GM12872 (cell line): Measurements from ENCODE around the gene TREH.

ENCODE experiments used
- TF ChIP-seq, protein P1 (sequence below): IDR thresholded peaks from 3 replicates; pipeline ENCODE4 v1.5.1; 2011; ENCODE audit warnings: low read depth, mild to moderate bottlenecking, low read length, moderate library complexity; ENCODE audit not compliant: insufficient read depth

The TREH gene

DNA sequence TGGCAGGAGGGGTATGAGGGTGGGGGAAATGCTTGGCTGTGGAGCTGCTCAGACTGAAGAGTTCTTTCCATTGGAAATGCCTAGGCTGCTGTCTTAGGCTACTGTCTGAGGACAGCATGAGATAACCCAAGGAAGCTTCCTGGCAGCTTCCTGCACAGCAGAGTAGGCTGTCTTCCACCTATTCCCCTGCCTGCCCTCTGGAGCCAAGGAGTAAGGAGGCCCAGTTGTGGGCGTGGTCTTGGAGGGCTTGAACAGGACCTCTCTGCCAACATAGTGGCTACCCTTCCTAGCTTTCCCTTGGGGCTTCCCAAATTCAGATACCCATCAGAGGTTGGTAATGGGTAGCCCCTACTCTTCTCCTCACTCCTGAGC, 46.1 kb downstream of the TREH start:
- TF ChIP-seq, protein P1, sequence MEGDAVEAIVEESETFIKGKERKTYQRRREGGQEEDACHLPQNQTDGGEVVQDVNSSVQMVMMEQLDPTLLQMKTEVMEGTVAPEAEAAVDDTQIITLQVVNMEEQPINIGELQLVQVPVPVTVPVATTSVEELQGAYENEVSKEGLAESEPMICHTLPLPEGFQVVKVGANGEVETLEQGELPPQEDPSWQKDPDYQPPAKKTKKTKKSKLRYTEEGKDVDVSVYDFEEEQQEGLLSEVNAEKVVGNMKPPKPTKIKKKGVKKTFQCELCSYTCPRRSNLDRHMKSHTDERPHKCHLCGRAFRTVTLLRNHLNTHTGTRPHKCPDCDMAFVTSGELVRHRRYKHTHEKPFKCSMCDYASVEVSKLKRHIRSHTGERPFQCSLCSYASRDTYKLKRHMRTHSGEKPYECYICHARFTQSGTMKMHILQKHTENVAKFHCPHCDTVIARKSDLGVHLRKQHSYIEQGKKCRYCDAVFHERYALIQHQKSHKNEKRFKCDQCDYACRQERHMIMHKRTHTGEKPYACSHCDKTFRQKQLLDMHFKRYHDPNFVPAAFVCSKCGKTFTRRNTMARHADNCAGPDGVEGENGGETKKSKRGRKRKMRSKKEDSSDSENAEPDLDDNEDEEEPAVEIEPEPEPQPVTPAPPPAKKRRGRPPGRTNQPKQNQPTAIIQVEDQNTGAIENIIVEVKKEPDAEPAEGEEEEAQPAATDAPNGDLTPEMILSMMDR, result no peak

DNA sequence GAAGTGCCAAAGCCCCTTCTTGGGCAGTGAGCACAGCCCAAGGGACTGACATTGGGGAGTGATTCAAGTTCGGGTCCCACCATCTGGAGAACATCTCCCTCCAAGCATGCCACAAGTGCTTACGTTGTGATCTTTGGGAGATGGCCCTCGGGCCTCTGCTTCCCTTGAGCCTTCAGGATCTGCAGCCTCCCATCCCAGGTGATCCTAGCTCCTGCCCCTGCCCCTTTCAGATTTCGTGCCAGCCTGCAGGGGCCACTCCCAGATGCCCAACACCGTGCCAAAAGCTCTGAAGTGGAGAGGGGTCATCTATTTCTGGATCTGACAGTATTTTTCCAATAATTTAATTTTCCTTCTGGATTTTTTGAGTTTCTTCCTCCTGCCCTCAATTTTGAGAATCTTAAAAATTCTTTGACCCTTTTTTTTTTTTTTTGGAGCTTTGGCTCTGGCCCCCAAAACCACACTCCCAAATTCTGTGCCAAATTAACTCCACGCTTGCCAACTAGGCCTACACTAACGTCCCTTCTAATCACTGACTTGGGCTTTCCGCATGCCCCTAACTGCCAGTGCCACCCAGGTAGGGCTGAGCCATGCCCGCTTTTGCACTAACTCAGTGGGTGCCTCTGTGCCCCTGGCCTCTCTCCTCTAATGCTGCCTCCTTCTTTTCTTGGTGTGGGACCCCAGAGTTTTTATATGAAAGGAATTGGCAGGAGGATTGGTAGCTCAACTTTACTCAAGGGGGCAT, 46.7 kb downstream of the TREH start:
- TF ChIP-seq, protein P1, result no peak

DNA sequence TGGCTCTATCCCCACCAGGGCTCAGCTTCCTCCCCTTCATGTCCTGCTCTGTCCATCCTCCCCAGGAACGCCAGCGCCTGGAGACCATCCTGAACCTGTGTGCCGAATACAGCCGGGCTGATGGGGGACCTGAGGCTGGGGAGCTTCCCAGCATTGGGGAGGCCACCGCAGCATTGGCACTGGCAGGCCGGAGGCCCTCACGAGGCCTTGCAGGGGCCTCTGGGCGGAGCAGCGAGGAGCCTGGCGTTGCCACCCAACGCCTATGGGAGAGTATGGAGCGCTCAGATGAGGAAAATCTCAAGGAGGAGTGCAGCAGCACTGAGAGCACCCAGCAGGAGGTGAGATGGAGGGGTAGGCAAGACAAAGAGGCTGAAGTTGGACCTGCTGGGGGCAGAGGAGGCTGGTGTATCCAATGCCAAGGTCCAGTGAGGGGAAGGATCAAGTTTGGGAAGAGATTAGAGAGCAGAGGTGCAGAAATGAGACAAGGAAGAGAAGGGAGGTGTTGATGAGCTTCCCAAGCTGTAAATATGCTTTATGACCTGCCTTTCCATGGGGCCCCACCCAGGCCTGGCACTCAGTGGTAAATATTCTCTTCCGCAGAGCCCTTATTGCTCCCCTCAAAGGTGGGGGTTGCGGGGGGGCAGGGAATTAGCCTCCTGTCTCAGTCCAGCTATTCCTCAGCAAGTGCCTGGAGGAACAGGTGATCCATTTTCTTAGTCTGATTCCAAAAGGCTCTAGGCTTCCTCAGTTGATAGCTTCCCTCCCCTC, 48.1 kb downstream of the TREH start:
- TF ChIP-seq, protein P1, result no peak

DNA sequence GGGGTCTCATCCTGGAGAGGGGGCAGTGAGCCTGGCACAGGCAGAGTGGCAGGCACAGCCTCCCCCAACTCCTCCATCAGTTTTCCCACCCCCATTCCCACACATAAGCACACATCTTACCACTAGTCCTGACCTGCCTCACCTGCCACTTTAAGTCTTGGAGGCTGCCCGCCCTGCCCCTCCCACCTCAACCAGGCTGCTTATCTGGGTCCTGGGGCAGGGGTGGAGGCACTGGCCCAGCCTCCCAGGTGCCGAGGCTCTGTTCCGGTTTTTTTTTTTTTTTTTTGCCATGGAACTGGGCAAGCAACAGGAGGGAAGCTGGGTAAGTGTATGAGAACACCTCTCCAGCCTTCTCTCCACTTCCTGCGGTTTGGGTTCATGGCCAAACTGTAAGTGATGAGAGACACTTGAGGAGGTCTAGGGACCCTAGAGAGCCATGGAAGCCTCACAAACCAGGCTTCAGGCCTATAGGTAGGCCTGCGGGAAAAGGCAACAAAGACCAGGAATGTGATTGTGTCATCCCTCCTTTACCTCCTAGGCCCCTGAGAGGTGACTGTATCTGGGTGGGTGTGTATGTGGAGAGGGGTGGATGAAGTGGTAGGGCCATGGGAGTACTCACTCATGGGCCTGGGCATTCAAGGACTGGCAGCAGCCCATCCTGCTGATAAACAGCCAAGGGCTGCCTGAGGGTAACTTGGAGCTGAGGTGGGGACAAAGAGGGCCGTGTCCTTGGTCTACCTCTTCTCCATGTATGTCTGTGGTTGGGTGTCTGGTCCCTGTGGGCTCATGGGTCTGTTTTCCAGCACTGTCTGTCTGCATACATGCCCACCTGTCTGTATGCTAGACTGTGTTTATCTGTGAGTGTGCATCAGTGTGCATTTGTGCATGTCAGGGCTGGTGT, 49.4 kb downstream of the TREH start:
- TF ChIP-seq, protein P1, result no peak

DNA sequence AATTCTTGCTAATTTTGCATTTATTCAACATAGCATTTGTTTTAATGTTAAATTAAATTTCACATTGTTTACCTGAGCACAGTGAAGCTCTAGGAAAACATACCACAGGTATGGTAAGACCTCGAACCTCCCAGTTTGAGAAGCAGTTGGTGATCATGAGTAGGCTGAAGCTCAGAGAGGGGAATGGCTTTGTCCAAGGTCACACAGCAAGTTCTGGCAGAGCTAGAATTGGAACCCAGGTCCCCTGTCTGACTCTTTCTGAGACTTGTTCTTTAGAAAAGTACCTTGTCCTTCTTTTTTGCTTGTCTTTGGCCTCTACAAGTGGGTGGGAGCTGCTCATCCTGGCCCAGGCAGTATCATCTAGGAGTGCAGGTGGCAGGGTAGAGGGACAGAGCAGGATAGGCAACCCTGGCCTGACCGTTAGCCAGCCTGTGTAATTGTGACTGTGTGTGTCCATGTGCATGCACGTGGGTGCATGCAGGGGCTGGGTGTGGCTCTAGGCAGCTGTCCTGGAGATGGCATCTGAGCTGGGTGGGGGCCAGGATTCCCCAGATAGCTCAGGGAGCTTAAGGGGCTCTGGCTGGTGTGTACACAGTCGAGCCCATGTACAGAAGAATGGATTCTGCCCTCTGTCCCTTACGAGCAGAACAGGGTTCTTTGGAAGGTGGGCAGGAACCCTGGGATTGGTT, 50.4 kb downstream of the TREH start:
- TF ChIP-seq, protein P1, result no peak

DNA sequence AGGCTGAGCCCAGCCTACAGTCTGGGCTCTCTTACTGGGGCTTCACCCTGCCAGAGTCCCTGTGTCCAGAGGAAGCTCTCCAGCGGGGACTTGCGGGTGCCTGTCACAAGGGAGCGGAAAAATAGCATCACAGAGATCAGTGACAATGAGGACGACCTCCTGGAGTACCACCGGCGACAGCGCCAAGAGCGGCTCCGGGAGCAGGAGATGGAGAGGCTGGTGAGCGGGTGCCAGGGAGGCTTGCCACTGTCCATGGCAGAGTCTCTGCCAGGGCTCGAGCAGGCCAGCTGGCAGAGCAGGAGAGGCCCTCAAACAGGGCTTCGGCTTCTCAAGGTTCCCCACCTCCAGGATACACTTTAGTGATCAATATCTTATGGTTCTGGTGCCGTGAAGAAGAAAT, 51.0 kb downstream of the TREH start:
- TF ChIP-seq, protein P1, result no peak
